ENCODE data around the gene EXOC2.
"Not testable (repeated sequence)": the region's sequence is repeated elsewhere in the genome, so short reads cannot be mapped to it uniquely, and the experiment has no call there.

The EXOC2 gene

GRCh38 chr6:593139-593906, 99.6 kb downstream of the EXOC2 start:
- peak; percentile 28 to 47 for DNase-seq (ENCODE audit: low read depth in 2 of 2, low spot score in 1 of 2)

GRCh38 chr6:589090-589489, 103.8 kb downstream of the EXOC2 start:
- no peak for DNase-seq (ENCODE audit: low read depth in 2 of 2, low spot score in 1 of 2)

- DNase-seq (ENCODE audit: low read depth in 2 of 2, low spot score in 1 of 2) = no peak
These were observed 106.4 kb downstream of the EXOC2 start for GRCh38 chr6:586553-586952.

GRCh38 chr6:583635-584034, 109.3 kb downstream of the EXOC2 start:
- DNase-seq (ENCODE audit: low read depth in 2 of 2, low spot score in 1 of 2) = no peak

GRCh38 chr6:583116-583515, 109.8 kb downstream of the EXOC2 start:
- no peak for DNase-seq (ENCODE audit: low read depth in 2 of 2, low spot score in 1 of 2)

- no peak for DNase-seq (ENCODE audit: low read depth in 2 of 2, low spot score in 1 of 2)
These were observed 110.6 kb downstream of the EXOC2 start for GRCh38 chr6:582370-582769.

- no peak for DNase-seq (ENCODE audit: low read depth in 2 of 2, low spot score in 1 of 2)
These were observed 113.6 kb downstream of the EXOC2 start for GRCh38 chr6:579339-579738.

- no peak for DNase-seq (ENCODE audit: low read depth in 2 of 2, low spot score in 1 of 2)
These were observed 120.2 kb downstream of the EXOC2 start for GRCh38 chr6:572596-573265.

- no peak for DNase-seq (ENCODE audit: low read depth in 2 of 2, low spot score in 1 of 2)
These were observed 121.0 kb downstream of the EXOC2 start for GRCh38 chr6:571892-572291.

- no peak for DNase-seq (ENCODE audit: low read depth in 2 of 2, low spot score in 1 of 2)
These were observed 122.1 kb downstream of the EXOC2 start for GRCh38 chr6:570825-571224.

GRCh38 chr6:568954-569523, 123.9 kb downstream of the EXOC2 start:
- no peak for DNase-seq (ENCODE audit: low read depth in 2 of 2, low spot score in 1 of 2)

- no peak for DNase-seq (ENCODE audit: low read depth in 2 of 2, low spot score in 1 of 2)
These were observed 124.9 kb downstream of the EXOC2 start for GRCh38 chr6:568085-568484.

GRCh38 chr6:563863-564262, 129.1 kb downstream of the EXOC2 start:
- DNase-seq (ENCODE audit: low read depth in 2 of 2, low spot score in 1 of 2) = no peak

GRCh38 chr6:562052-562676, 130.8 kb downstream of the EXOC2 start:
- DNase-seq (ENCODE audit: low read depth in 2 of 2, low spot score in 1 of 2) = no peak

GRCh38 chr6:561335-561734, 131.6 kb downstream of the EXOC2 start:
- DNase-seq (ENCODE audit: low read depth in 2 of 2, low spot score in 1 of 2) = not testable (repeated sequence)

GRCh38 chr6:558959-559358, 134.0 kb downstream of the EXOC2 start:
- no peak for DNase-seq (ENCODE audit: low read depth in 2 of 2, low spot score in 1 of 2)

- DNase-seq (ENCODE audit: low read depth in 2 of 2, low spot score in 1 of 2) = no peak
These were observed 134.8 kb downstream of the EXOC2 start for GRCh38 chr6:558089-558488.

GRCh38 chr6:551829-552350, 141.0 kb downstream of the EXOC2 start:
- DNase-seq (ENCODE audit: low read depth in 2 of 2, low spot score in 1 of 2) = no peak

- no peak for DNase-seq (ENCODE audit: low read depth in 2 of 2, low spot score in 1 of 2)
These were observed 141.5 kb downstream of the EXOC2 start for GRCh38 chr6:551405-551804.

GRCh38 chr6:549906-550305, 143.0 kb downstream of the EXOC2 start:
- DNase-seq (ENCODE audit: low read depth in 2 of 2, low spot score in 1 of 2) = no peak

GRCh38 chr6:548517-548916, 144.4 kb downstream of the EXOC2 start:
- DNase-seq (ENCODE audit: low read depth in 2 of 2, low spot score in 1 of 2) = no peak

GRCh38 chr6:548091-548490, 144.8 kb downstream of the EXOC2 start:
- DNase-seq (ENCODE audit: low read depth in 2 of 2, low spot score in 1 of 2) = no peak
